ENCODE measurements around the gene NTM.

DNA sequence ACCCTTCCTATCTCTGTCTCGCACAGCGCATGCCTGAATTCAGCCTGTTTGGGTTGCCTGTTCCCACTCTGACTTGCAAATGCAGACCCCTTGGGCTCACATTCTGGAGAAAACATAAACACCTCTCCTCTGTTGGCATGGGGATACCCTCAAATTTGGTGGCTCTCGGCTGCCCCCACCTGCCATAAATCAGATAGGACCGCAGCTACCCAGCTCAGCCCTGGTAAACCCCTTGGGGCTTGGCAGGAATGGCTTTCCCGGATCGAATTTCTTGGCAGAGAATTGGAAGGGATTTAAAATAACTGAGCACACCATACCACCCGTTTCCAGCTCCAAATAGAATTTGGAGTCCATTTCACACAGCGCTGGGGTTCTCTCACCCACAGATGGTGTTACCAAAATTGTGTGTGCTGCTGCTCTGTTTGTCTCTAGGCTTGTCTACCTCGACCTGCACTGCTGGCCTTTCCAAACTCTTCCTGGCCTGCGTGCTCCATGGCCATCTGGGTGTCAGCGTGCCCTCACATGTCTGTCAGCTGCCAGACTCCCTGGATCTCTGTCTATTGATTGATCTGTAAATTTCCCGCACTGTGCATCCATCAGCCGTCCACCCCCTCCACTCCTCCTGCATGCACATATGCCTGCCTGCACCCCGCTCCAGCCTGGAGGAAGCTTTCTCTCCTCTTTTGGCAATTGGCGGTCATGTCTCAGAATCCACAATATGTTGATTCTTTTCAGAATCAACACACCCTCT, 134.0 kb downstream of the NTM start:
- TF ChIP-seq POLR2AphosphoS5 (IDR thresholded peaks at IDR 0.05; ENCODE audit: borderline replicate concordance, low read depth, low read length), result no peak
- TF ChIP-seq EZH2 (IDR thresholded peaks at IDR 0.05), result no peak
